GM12873 (cell line): ENCODE data around the gene FMO2.

Experiments
- TF ChIP-seq, protein P1 (sequence below): IDR thresholded peaks from 2 replicates; pipeline ENCODE4 v1.5.1; 2012; ENCODE audit warnings: low read depth, mild to moderate bottlenecking, moderate library complexity, low read length, control low read depth; ENCODE audit not compliant: insufficient read depth; ENCODE audit errors: missing control alignments

FMO2 gene

GRCh38 chr1:171220081-171220420 lies 35.0 kb downstream of the FMO2 start:
- TF ChIP-seq, protein P1, sequence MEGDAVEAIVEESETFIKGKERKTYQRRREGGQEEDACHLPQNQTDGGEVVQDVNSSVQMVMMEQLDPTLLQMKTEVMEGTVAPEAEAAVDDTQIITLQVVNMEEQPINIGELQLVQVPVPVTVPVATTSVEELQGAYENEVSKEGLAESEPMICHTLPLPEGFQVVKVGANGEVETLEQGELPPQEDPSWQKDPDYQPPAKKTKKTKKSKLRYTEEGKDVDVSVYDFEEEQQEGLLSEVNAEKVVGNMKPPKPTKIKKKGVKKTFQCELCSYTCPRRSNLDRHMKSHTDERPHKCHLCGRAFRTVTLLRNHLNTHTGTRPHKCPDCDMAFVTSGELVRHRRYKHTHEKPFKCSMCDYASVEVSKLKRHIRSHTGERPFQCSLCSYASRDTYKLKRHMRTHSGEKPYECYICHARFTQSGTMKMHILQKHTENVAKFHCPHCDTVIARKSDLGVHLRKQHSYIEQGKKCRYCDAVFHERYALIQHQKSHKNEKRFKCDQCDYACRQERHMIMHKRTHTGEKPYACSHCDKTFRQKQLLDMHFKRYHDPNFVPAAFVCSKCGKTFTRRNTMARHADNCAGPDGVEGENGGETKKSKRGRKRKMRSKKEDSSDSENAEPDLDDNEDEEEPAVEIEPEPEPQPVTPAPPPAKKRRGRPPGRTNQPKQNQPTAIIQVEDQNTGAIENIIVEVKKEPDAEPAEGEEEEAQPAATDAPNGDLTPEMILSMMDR = no peak

DNA sequence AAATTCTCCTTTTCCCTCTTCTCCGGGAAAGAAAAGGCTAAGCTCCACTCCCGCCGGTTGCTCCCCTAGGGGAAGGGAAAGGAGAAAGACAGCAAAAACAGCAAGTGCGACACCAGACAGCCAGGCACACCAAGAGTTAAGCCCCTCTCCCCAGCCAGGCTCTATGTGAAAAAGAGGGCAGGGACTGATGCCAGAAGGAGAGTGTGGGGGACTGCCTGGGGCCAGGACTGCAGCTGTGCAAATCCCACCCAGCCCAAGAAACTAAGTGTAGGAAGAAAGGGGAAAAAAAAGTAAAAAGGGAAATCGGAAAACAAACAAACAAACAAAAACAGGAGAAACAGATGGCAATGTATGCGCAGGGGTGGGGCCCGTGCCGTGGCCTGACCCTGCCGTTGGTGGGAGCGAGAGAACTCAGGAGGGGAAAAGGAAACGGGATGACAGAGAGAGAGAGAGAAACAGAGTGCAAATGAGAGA lies 35.5 kb downstream of the FMO2 start:
- TF ChIP-seq, protein P1 = no peak

DNA sequence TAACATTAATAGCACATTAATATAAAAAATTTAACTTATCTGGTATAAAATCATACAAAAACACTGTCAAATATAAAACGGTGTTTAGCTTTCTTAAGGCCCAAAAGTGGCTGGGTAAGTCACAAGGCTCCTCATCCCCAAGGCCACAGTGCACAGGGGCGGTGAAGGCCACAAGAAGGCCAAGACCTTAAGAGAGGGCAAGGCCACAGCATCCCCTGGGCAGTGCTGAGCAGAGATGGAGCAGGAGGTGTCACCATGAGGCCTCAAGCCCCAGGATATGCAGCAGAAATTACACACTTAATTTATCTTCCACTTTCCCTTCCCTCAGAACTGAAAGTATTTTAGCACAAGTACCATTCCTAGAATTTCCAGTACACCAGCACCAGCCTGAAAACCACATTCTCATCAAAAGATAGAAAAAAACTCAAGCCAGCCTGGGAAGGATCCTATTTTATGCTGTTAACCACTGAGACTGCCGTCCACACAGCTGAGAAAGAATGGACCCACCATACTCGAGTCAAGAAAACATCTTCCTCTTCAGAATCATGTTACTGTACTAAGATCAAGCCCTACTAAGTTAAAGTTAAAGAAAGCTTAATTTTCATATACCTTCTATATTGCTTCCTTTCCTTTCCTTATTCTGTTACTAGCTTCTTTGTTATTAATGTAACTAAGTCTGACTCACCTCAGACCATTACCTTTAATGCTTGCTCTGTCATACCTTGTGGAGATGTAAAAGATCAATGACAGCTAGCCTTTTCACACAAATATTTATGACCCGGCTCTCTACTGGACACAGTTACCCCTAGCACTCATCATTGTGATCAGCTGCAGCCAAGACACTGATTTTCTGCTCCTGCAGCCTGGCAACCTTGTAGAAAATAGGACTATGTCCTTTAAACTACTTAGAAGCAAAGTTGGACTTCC lies 36.8 kb downstream of the FMO2 start:
- TF ChIP-seq, protein P1 = no peak

DNA sequence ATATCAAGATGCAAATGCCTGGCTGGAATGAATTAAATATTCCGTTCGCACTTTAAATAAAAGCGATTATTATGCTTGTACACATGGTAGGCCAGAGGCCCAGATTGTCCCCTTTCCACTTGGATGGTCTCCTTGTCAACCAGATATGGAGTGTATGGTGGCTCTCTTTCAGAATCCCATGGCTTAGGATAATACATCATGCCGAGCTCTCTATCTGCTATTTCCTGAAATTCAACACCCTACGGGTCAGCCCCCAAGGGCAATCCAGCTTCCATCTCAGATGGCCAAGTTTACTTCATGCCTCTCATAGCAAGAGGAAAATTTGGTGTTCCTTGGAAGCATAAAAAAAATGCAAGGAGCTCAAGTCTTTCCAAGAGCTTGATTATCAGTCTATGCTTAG lies 37.8 kb downstream of the FMO2 start:
- TF ChIP-seq, protein P1 = no peak

GRCh38 chr1:171226747-171227370 lies 41.8 kb downstream of the FMO2 start:
- TF ChIP-seq, protein P1 = peak; percentile 80

DNA sequence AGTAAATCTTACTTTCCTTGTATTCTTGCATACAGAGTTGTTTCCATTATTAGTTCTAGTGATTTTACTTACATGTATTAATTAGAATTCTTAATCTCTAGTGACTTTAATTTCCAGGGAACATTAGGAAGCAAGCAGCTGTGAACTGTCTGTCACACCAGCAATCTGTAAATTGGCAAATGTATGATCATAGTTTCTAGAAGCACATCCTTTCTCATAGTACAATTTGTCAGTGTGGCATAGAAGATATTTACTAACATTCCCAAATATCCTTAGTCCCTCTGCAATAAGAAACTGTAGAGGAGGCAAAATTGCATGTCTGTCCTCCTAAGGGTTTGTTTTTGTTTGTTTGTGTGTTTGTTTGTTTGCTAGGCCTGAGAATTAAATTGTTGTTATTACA lies 46.2 kb downstream of the FMO2 start:
- TF ChIP-seq, protein P1 = no peak

DNA sequence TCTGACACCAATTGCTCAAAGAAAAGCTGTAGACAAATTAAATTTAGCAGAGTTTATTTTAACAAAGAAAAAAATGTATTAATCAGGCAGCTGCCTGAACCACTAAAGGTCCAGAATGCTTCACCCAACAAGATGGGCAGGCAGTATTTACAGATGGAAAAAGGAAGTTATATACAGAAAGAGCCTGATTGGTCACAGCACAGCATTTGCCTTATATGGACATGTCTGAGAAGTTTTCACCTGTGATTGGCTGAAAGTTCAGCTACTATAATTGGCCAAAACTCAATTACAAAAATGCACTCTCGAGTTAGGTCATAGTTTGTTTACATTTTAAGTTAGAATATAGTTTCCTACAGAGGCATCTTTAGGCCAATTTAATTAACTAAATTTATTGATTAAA lies 48.1 kb downstream of the FMO2 start:
- TF ChIP-seq, protein P1 = no peak
